OCI-LY7 (cell line): Measurements from ENCODE around the gene CCNL2. TPM values are rescaled to one million over a fixed set of nuclear protein-coding genes. Genes with fewer than 3 reads are reported as not detected.

Experiments
- BruUV-seq: library from RNA; stranded (reverse); fragments of 400-500 nt; replicated peaks from 2 replicates; lab custom pipeline; 2021; lab: Mats Ljungman, UMichigan
- CTCF ChIA-PET: fragments of 300-600 bp; sonication (Branson Sonifier 250); formaldehyde crosslinking; loops from one replicate; lab custom pipeline; 2022; ENCODE audit warnings: antibody characterized with exemption; ENCODE audit not compliant: unreplicated experiment; lab: Charles Lee
- POLR2A ChIA-PET: fragments of 300-600 bp; sonication (Branson Sonifier 250); formaldehyde crosslinking; loops from one replicate; lab custom pipeline; 2022; ENCODE audit warnings: antibody characterized with exemption; lab: Charles Lee
- DNase-seq: peaks from one replicate; pipeline ENCODE4 v3.0.0-alpha.2; 2015; ENCODE audit warnings: low spot score
- H2AFZ ChIP-seq: fragments of 200-600 bp; sonication (generic), shearing (Covaris generic); 2 replicates; pipeline ENCODE4 v1.6.1; 2014; ENCODE audit warnings: mild to moderate bottlenecking, antibody characterized with exemption, low read length, moderate library complexity
- H3K27ac ChIP-seq: fragments of 200-600 bp; sonication (generic); 2 replicates; pipeline ENCODE4 v1.5.1; 2014; ENCODE audit warnings: mixed run types, low read depth, mild to moderate bottlenecking, moderate library complexity, low read length, inconsistent platforms; ENCODE audit not compliant: poor library complexity, severe bottlenecking
- H3K36me3 ChIP-seq: fragments of 200-600 bp; sonication (generic); 2 replicates; pipeline ENCODE4 v1.6.1; 2014; ENCODE audit warnings: mild to moderate bottlenecking, antibody characterized with exemption, low read length, moderate library complexity, mixed read lengths; ENCODE audit not compliant: insufficient read depth
- H3K4me1 ChIP-seq: fragments of 200-600 bp; sonication (generic); 2 replicates; pipeline ENCODE4 v1.5.1; 2014; ENCODE audit warnings: mild to moderate bottlenecking, low read length; ENCODE audit not compliant: insufficient read depth, poor library complexity, severe bottlenecking
- H3K4me2 ChIP-seq: fragments of 200-600 bp; sonication (generic); 2 replicates; pipeline ENCODE4 v1.6.1; 2014; ENCODE audit warnings: mild to moderate bottlenecking, low read length
- H3K4me3 ChIP-seq: fragments of 200-600 bp; sonication (generic); 2 replicates; pipeline ENCODE4 v1.5.1; 2014; ENCODE audit warnings: mild to moderate bottlenecking, low read depth, low read length; ENCODE audit not compliant: poor library complexity, severe bottlenecking
- H3K79me2 ChIP-seq: fragments of 200-600 bp; sonication (generic); 2 replicates; pipeline ENCODE4 v1.6.1; 2016; ENCODE audit warnings: low read depth, mild to moderate bottlenecking, low read length, moderate library complexity, mixed read lengths; ENCODE audit not compliant: insufficient read depth
- H3K9me2 ChIP-seq: fragments of 200-600 bp; sonication (generic); 2 replicates; pipeline ENCODE4 v1.6.1; 2016; ENCODE audit warnings: mild to moderate bottlenecking, low read length, mixed read lengths; ENCODE audit not compliant: insufficient read depth
- H3K9me3 ChIP-seq: fragments of 200-600 bp; sonication (generic); 2 replicates; pipeline ENCODE4 v1.6.1; 2014; ENCODE audit warnings: mild to moderate bottlenecking, mixed run types, low read length, mixed read lengths
- H4K20me1 ChIP-seq: fragments of 200-600 bp; sonication (generic); 2 replicates; pipeline ENCODE4 v1.6.1; 2014; ENCODE audit warnings: mild to moderate bottlenecking, antibody characterized with exemption, low read length, moderate library complexity, mixed read lengths; ENCODE audit not compliant: insufficient read depth
- EZH2phosphoT487 ChIP-seq: fragments of 200-600 bp; sonication (generic); IDR thresholded peaks from 2 replicates; pipeline ENCODE4 v1.6.1; 2018; ENCODE audit warnings: low read depth, borderline replicate concordance, mild to moderate bottlenecking, mixed run types, antibody characterized with exemption, low read length, moderate library complexity, mixed read lengths
- intact Hi-C: fragments of 100-400 bp; cut with micrococcal nuclease; formaldehyde crosslinking; loops from one replicate; pipeline ENCODE4 v1.10.0; 2022; ENCODE audit not compliant: unreplicated experiment
- total RNA-seq, 2 experiments: library from RNA; depleted of rRNA in 1 of 2; stranded (reverse); fragments of >200 nt in 1 of 2; shearing (Covaris generic) in 1 of 2; gene quantifications; 2 replicates each; pipeline ENCODE4 v1.2.3, GENCODE V29; 2014 to 2022
- TF ChIP-seq, protein P1 (sequence below): fragments of 200-600 bp; sonication (generic); conservative IDR thresholded peaks from 2 replicates; pipeline ENCODE4 v1.5.1; 2014; ENCODE audit warnings: mild to moderate bottlenecking, antibody characterized with exemption, low read length, moderate library complexity, mixed read lengths

Gene CCNL2
- total RNA-seq, 2 experiments from 2014 or later = 213 to 307 TPM

GRCh38 chr1:1355416-1355815 is 43.7 kb downstream of the CCNL2 start:
- no peak for TF ChIP-seq EZH2phosphoT487
- TF ChIP-seq, protein P1, sequence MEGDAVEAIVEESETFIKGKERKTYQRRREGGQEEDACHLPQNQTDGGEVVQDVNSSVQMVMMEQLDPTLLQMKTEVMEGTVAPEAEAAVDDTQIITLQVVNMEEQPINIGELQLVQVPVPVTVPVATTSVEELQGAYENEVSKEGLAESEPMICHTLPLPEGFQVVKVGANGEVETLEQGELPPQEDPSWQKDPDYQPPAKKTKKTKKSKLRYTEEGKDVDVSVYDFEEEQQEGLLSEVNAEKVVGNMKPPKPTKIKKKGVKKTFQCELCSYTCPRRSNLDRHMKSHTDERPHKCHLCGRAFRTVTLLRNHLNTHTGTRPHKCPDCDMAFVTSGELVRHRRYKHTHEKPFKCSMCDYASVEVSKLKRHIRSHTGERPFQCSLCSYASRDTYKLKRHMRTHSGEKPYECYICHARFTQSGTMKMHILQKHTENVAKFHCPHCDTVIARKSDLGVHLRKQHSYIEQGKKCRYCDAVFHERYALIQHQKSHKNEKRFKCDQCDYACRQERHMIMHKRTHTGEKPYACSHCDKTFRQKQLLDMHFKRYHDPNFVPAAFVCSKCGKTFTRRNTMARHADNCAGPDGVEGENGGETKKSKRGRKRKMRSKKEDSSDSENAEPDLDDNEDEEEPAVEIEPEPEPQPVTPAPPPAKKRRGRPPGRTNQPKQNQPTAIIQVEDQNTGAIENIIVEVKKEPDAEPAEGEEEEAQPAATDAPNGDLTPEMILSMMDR = no peak
- BruUV-seq = no TSS peak
- Histone ChIP-seq H3K4me3 (no peak overlapping the region), H3K4me1 (peaks cover 21% of the 10 kb centered on the region), H3K27ac (no peak overlapping the region), H3K4me2 (no peak overlapping the region), H3K36me3 (no peaks in the 10 kb centered on the region), H3K79me2 (no peaks in the 10 kb centered on the region), H3K9me2 (no peaks in the 10 kb centered on the region), H4K20me1 (no peaks in the 10 kb centered on the region), H3K9me3 (no peaks in the 10 kb centered on the region), H2AFZ (no peak overlapping the region)
- CTCF ChIA-PET = no interaction called here
- no peak for DNase-seq
- intact Hi-C loops = no loop called here
- POLR2A ChIA-PET = no interaction called here

DNA sequence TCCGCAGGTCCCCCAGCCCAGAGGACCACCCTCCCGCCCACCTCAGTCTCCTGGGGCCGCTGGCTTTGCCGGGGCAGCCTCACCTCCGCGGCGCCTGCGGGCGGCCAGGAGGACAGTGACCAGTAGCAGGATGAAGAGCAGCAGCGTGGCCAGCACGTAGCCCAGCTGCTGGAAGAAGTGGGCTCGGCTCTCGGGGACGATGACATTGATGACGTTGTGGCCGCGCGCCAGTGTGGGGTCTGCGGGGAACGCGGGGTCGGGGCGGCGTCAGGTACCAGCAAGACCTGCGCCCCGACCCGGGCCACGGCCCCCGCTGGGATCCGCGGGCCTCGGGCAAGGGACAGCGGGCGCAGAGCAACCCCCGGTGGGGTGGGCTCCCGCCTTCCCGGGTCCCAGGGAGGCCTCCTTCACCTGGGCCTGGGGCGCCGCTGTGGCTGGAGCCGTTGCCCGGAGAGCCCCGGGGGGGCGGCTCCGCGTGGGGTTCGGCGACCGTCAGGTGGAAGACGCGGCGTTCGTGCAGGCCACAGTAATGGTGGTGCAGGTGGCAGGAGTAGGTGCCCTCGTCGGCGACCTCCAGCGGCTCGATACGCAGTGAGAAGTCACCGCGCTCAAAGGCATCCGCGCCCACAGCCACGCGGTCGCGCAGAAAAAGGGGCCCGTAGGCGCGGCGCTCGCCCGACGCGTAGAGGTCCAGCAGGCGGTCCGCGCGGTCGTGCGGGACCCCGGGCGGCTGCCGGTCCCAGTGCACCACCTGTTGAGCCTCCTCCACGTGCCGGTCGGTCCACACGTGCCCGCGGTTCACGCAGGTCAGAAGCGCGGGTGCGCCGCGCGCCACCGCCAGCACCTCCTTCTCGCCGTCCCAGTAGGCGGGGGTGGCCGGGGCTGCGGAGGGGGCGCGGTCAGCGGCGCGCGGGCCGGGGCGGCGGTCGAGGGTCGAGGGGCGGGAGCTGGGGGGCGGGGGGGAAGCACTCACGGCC is 44.6 kb downstream of the CCNL2 start:
- intact Hi-C loops = no loop called here
- H3K79me2 ChIP-seq = no peaks in the 10 kb centered on the region
- no peaks in the 10 kb centered on the region for H3K36me3 ChIP-seq
- ChIA-PET CTCF (no interaction called here), POLR2A (no interaction called here)
- no peak for DNase-seq
- H3K4me2 ChIP-seq = no peak overlapping the region
- no peak overlapping the region for H2AFZ ChIP-seq
- H3K4me3 ChIP-seq = no peak overlapping the region
- peaks cover 21% of the 10 kb centered on the region for H3K4me1 ChIP-seq
- no peaks in the 10 kb centered on the region for H3K9me3 ChIP-seq
- no peak overlapping the region for H3K27ac ChIP-seq
- no peaks in the 10 kb centered on the region for H3K9me2 ChIP-seq
- H4K20me1 ChIP-seq = no peaks in the 10 kb centered on the region
- TF ChIP-seq, protein P1 = no peak
- TF ChIP-seq EZH2phosphoT487 = no peak
- BruUV-seq = no TSS peak
